ENCODE data around the gene CATSPER3.

The CATSPER3 gene

GRCh38 chr5:135061001-135061400, 93.3 kb downstream of the CATSPER3 start:
- FAIRE-seq (no peak), DNase-seq (ENCODE audit: insufficient read length) (no peak)
- TF ChIP-seq POLR2AphosphoS5 (IDR thresholded peaks at IDR 0.05; ENCODE audit: low read depth, low read length) (no peak), TAF1 (IDR thresholded peaks at IDR 0.05; ENCODE audit: borderline replicate concordance, low read depth, low read length) (no peak), POLR2A (IDR thresholded peaks at IDR 0.05; ENCODE audit: low read depth, low read length) (no peak)

Data from GM12892 (cell line).